Mucosa of stomach (tissue), 1 donor: ENCODE measurements around the gene ASCC3.

Experiments
- H3K27me3 ChIP-seq: one replicate; pipeline ENCODE4 v1.7.0; 2013; ENCODE audit warnings: mild to moderate bottlenecking, low read length; ENCODE audit not compliant: control insufficient read depth, insufficient read depth
- H3K36me3 ChIP-seq: one replicate; pipeline ENCODE4 v1.7.0; 2013; ENCODE audit warnings: low read length; ENCODE audit not compliant: control insufficient read depth, insufficient read depth
- H3K4me1 ChIP-seq: one replicate; pipeline ENCODE4 v1.7.0; 2013; ENCODE audit warnings: mild to moderate bottlenecking, low read length; ENCODE audit not compliant: control insufficient read depth, insufficient read depth
- H3K4me3 ChIP-seq: one replicate; pipeline ENCODE4 v1.7.0; 2013; ENCODE audit warnings: low read length
- H3K9ac ChIP-seq: one replicate; pipeline ENCODE4 v1.7.0; 2013; ENCODE audit warnings: mild to moderate bottlenecking, low read length, moderate library complexity
- H3K9me3 ChIP-seq: one replicate; pipeline ENCODE4 v1.7.0; 2013; ENCODE audit warnings: mild to moderate bottlenecking, low read length, moderate library complexity; ENCODE audit not compliant: control insufficient read depth
- donor health status: Pancreatic carcinoma.

The ASCC3 gene

DNA sequence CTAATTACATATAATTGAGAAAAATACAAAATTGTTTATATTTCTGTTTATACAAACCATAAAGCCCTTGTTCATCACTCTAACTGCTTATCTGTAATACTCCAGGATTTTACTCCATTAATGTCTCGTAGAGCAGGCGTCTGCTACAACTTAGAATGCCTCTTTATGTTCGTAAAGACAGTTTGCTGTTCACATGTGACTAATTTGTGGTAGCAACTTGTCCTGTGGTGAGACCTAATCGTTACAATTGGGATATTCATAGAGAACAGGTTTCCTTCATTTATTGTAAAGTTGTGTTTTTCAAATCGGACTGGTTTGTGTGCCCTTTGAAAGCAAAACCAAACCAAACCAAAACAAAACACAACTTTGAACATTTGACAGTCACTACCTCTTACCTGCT lies 149.7 kb downstream of the ASCC3 start:
- Histone ChIP-seq H3K9me3 (no peaks in the 10 kb centered on the region), H3K27me3 (no peaks in the 10 kb centered on the region), H3K9ac (no peak overlapping the region), H3K4me3 (no peak overlapping the region), H3K36me3 (no peaks in the 10 kb centered on the region), H3K4me1 (no peaks in the 10 kb centered on the region)

DNA sequence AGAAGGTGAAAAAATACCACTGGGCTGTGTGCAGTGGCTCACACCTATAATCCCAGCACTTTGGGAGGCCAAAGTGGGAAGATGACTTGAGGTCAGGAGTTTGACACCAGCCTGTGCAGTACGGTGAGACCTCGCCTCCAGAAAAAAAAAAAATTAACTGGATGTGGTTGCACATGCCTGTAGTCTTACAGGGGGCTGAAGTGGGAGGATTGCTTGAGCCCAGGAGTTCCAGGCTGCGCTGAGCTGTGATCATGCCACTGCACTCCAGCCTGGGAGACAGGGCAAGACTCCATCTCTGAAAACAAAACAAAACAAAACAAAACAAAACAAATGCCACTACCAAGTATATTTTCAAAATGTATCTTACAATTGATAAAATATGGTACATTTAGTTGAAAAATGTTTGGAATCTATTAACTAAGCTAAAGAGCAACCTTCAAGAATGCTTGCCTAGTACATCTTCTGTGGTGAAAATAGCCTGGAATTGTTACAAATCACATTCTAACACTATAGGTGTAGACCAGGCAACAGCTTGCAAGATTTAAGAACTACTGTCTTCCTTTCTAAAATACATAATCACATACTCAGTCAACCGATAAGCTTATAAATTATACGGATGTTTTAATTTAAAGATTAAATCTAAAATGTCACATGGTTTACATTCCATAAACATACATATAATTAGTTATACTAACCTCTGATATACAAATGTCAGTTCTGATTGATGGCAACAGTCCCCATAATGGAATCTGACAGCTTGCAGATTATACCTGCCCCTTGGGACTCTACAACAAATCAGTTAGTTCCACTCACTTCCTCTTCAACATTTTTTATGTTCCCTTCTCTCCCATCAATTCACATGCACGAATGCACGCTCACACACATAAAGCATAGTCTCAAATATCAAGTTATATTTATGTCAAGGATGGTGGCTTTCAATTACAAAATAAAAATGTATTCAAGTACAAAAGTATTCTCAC lies 150.8 kb downstream of the ASCC3 start:
- H3K4me1 ChIP-seq: no peaks in the 10 kb centered on the region
- no peaks in the 10 kb centered on the region for H3K9me3 ChIP-seq
- H3K36me3 ChIP-seq: no peaks in the 10 kb centered on the region
- H3K9ac ChIP-seq: no peak overlapping the region
- H3K4me3 ChIP-seq: no peak overlapping the region
- H3K27me3 ChIP-seq: no peaks in the 10 kb centered on the region

- Histone ChIP-seq H3K9ac (no peak overlapping the region), H3K4me3 (no peak overlapping the region), H3K36me3 (no peaks in the 10 kb centered on the region), H3K27me3 (no peaks in the 10 kb centered on the region), H3K9me3 (no peaks in the 10 kb centered on the region), H3K4me1 (no peaks in the 10 kb centered on the region)
Observed at GRCh38 chr6:100726666-100727065, 154.5 kb downstream of the ASCC3 start.

GRCh38 chr6:100724696-100725095 lies 156.4 kb downstream of the ASCC3 start:
- Histone ChIP-seq H3K9ac (no peak overlapping the region), H3K36me3 (no peaks in the 10 kb centered on the region), H3K4me1 (no peaks in the 10 kb centered on the region), H3K27me3 (no peaks in the 10 kb centered on the region), H3K4me3 (no peak overlapping the region), H3K9me3 (no peaks in the 10 kb centered on the region)

GRCh38 chr6:100724222-100724621 lies 156.9 kb downstream of the ASCC3 start:
- Histone ChIP-seq H3K4me1 (no peaks in the 10 kb centered on the region), H3K36me3 (no peaks in the 10 kb centered on the region), H3K4me3 (no peak overlapping the region), H3K9me3 (no peaks in the 10 kb centered on the region), H3K9ac (no peak overlapping the region), H3K27me3 (no peaks in the 10 kb centered on the region)

GRCh38 chr6:100721256-100721655 lies 159.9 kb downstream of the ASCC3 start:
- no peak overlapping the region for H3K4me3 ChIP-seq
- no peaks in the 10 kb centered on the region for H3K27me3 ChIP-seq
- H3K4me1 ChIP-seq: no peaks in the 10 kb centered on the region
- H3K36me3 ChIP-seq: no peaks in the 10 kb centered on the region
- no peaks in the 10 kb centered on the region for H3K9me3 ChIP-seq
- H3K9ac ChIP-seq: no peak overlapping the region

GRCh38 chr6:100719883-100720682 lies 161.0 kb downstream of the ASCC3 start:
- H3K4me1 ChIP-seq: no peaks in the 10 kb centered on the region
- no peak overlapping the region for H3K9ac ChIP-seq
- H3K36me3 ChIP-seq: no peaks in the 10 kb centered on the region
- no peaks in the 10 kb centered on the region for H3K27me3 ChIP-seq
- no peak overlapping the region for H3K4me3 ChIP-seq
- H3K9me3 ChIP-seq: no peaks in the 10 kb centered on the region

GRCh38 chr6:100712997-100713396 lies 168.1 kb downstream of the ASCC3 start:
- Histone ChIP-seq H3K9ac (no peak overlapping the region), H3K9me3 (no peaks in the 10 kb centered on the region), H3K4me3 (no peak overlapping the region), H3K36me3 (no peaks in the 10 kb centered on the region), H3K4me1 (no peaks in the 10 kb centered on the region), H3K27me3 (no peaks in the 10 kb centered on the region)

DNA sequence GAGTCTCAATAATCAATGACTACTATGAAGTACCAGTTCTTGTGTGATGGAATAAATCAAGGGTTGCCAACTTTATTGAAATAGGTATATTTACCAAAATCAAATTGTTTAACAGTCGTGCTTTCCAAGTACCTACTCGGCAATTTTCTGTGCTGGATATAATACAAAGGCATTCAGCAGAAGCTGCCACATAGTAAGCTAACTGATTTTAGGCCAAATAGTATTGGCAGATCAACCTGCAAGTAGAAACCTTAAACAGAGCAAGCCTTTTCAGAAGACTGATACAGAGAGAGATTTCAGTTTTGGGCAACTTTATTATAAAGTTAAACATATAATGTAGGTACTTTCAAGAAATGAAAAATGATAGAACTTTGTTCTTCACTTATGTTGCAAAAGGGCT lies 174.6 kb downstream of the ASCC3 start:
- H3K9me3 ChIP-seq: no peaks in the 10 kb centered on the region
- no peak overlapping the region for H3K9ac ChIP-seq
- no peaks in the 10 kb centered on the region for H3K27me3 ChIP-seq
- no peaks in the 10 kb centered on the region for H3K4me1 ChIP-seq
- H3K36me3 ChIP-seq: no peaks in the 10 kb centered on the region
- no peak overlapping the region for H3K4me3 ChIP-seq

DNA sequence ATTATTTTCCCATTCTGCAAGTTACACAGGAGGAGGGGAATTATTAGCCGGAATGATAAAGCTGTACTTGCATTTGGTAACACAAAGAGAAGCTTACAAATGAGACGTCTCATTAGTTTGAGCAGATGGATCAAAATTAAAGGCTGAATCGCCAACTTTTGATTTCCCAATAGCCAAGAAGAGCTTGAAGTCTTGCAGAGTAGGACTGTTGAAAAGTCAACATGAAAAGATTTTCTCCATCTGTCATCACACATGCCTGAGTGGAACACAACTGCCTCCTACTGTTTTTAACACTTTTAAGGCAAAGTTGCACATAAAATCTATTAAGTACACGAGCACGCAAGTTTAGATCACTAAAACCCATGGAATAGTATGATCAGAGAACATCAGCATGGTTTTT lies 176.2 kb downstream of the ASCC3 start:
- Histone ChIP-seq H3K4me1 (no peaks in the 10 kb centered on the region), H3K36me3 (no peaks in the 10 kb centered on the region), H3K9ac (no peak overlapping the region), H3K27me3 (no peaks in the 10 kb centered on the region), H3K9me3 (no peaks in the 10 kb centered on the region), H3K4me3 (no peak overlapping the region)

GRCh38 chr6:100701728-100702127 lies 179.4 kb downstream of the ASCC3 start:
- no peaks in the 10 kb centered on the region for H3K36me3 ChIP-seq
- H3K27me3 ChIP-seq: no peaks in the 10 kb centered on the region
- no peak overlapping the region for H3K9ac ChIP-seq
- no peak overlapping the region for H3K4me3 ChIP-seq
- H3K9me3 ChIP-seq: no peaks in the 10 kb centered on the region
- no peaks in the 10 kb centered on the region for H3K4me1 ChIP-seq

GRCh38 chr6:100700009-100700408 lies 181.1 kb downstream of the ASCC3 start:
- Histone ChIP-seq H3K27me3 (no peaks in the 10 kb centered on the region), H3K4me1 (no peaks in the 10 kb centered on the region), H3K36me3 (no peaks in the 10 kb centered on the region), H3K9me3 (no peaks in the 10 kb centered on the region), H3K9ac (no peak overlapping the region), H3K4me3 (no peak overlapping the region)
